HG03045 (cell line): ENCODE data around the gene CCDC34.

ENCODE experiments used
- ATAC-seq: cut with Tn5 transposase; IDR thresholded peaks from one replicate; pipeline ENCODE4 v1.9.1; 2021; ENCODE audit warnings: mild to moderate bottlenecking, moderate library complexity; ENCODE audit not compliant: unreplicated experiment

CCDC34 gene

DNA sequence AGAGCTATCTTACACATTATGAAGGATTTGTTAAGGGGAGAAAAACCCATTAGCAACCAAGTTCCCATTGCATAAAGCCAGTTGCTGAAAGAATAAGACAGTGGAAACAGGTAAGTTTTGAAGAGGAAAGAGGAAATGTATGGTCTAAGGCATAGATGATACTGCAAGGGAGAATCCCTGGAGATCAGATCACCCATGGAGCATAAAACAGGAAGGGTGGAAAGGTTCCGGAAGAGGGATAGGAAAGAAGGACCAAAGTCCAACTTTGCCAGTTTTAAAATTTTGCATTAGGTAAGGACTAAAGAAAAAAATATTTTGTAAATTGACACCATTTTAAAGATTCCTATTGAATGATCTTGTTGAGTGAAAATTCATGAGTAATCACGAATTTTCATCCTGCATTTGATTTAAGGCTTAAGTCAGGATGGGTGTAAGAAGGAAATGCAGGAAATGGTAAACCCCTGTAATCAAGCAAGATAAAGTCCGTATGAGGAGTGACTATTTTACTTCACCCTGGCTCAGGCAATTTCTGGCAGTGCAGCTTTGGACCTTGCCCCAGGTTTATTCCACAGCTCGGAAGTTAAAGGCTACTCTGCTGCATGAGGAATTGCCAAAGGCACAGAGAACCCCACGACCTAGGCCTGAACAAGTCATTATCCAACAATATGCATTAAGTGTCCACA lies 70.9 kb downstream of the CCDC34 start:
- no peak for ATAC-seq

DNA sequence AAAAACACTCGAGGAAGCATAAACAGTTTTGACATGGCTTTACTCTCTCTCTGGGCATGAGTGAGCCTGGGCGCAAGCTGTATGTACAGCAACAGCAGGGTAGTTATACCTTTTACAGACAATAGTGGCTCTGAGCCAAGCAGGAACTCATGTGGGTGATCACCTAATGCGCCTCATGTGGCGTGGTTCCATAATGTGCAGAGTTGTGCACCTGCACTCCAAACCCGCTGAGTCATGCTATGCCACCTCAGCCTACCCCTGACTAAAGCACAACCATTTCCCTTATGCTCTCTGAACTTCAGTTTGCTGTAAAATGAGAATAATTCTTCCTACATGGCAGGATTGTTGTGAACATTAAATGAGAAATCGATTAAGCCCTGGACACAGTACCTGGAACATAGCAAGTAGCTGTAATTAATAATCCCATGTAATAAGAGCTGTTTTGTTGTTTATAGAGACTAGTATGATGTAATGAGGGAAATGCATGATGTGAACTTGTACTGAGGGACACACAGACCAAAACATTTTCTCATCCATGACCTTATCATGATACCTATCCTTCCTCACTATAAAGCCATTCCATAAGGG lies 71.6 kb downstream of the CCDC34 start:
- ATAC-seq, result no peak

DNA sequence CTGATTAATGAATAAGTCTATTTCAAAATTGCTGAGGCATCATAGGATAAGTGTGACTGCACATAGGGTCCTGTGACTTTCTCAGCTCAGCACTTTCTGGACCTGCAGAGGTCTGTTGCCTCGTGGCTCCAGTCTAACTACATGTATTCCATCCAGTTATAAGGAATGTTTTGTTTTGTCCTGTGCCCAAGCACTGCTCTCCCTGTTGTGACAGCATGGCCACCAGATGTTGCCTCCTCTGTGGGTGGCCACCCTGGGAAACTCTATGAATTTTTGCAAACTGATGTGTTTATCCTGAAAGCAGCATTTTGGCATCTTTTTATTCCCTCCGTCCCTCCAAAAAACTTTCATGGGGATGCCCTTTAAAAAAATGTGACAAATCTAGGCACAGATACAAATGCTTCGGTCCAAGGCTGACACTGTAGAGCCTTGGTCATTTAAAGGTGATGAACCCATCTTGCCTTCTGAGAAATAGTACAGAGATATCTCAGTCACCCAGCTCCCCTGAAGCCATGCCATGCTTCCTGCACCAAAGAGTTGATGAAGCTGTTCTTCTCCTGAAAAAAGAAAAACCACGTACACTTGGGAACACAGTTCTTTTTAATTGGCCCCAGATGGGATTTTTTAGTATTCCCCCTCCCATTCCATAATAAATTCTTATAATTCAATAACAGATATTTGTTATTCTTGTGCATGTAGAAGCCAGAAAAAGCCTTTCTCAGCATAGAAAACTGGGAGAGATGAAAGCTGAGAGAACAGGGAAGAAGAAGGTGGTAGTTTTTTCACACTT lies 72.6 kb downstream of the CCDC34 start:
- no peak for ATAC-seq
